ENCODE measurements around the gene PDCD1LG2.

DNA sequence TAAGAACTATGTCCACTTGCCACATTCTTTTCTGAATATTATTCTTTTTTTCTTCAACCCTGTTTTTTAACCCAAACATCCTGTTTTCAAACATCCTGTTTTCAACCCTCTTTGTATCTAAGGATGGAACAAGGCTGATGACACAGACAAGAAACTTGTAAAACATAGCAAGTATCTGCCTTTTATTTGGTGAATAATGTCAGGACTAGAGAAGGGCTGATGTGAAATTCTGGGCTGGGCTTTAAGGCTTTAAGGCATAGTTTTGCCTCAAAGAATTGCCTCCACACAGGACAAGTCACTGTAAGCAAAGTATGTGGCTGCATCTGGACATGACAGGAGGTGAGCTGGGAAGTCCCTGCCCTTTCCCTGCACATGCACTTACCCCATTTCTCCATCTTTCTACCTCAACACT, 76.1 kb downstream of the PDCD1LG2 start:
- TF ChIP-seq, protein P1, sequence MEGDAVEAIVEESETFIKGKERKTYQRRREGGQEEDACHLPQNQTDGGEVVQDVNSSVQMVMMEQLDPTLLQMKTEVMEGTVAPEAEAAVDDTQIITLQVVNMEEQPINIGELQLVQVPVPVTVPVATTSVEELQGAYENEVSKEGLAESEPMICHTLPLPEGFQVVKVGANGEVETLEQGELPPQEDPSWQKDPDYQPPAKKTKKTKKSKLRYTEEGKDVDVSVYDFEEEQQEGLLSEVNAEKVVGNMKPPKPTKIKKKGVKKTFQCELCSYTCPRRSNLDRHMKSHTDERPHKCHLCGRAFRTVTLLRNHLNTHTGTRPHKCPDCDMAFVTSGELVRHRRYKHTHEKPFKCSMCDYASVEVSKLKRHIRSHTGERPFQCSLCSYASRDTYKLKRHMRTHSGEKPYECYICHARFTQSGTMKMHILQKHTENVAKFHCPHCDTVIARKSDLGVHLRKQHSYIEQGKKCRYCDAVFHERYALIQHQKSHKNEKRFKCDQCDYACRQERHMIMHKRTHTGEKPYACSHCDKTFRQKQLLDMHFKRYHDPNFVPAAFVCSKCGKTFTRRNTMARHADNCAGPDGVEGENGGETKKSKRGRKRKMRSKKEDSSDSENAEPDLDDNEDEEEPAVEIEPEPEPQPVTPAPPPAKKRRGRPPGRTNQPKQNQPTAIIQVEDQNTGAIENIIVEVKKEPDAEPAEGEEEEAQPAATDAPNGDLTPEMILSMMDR (conservative IDR thresholded peaks at IDR 0.05; ENCODE audit: low read length) = no peak
- TF ChIP-seq EZH2phosphoT487 (IDR thresholded peaks at IDR 0.05; ENCODE audit: borderline replicate concordance) = no peak
